Measurements from ENCODE around the gene SLC25A27. TPM values are rescaled to one million over a fixed set of nuclear protein-coding genes. Genes with fewer than 3 reads are reported as not detected.

SLC25A27 gene
- polyA plus RNA-seq, 3 donors, result 0.34 to 1.7 TPM; not detected in 1

- H3K4me3 Mint-ChIP-seq, result no peak overlapping the region
- Histone ChIP-seq H3K4me1 (ENCODE audit: control insufficient read depth in 1 of 2, insufficient read depth in 2 of 2, low read length in 2 of 2) (no peaks in the 10 kb centered on the region), H3K4me3 (replicated peaks in 1 of 3; ENCODE audit: low read depth in 2 of 3, low read length in 3 of 3) (no peak overlapping the region), H2AFZ (ENCODE audit: insufficient read depth, low read depth, low read length, poor library complexity, severe bottlenecking) (no peak overlapping the region), H3K27me3 (ENCODE audit: control insufficient read depth in 2 of 2, insufficient read depth in 2 of 2, low read length in 2 of 2) (no peaks in the 10 kb centered on the region), H3K79me2 (ENCODE audit: insufficient read depth, low read length) (no peaks in the 10 kb centered on the region), H3K4me2 (replicated peaks; ENCODE audit: extremely low read depth, low read length, poor library complexity, severe bottlenecking) (no peak overlapping the region), H4K20me1 (ENCODE audit: insufficient read depth, low read length) (no peaks in the 10 kb centered on the region), H3K9ac (ENCODE audit: insufficient read depth, low read length, poor library complexity, severe bottlenecking) (no peak overlapping the region), H3K9me3 (replicated peaks in 1 of 2; ENCODE audit: control insufficient read depth in 1 of 2, insufficient read depth in 1 of 2, low read length in 2 of 2) (peaks cover 6 to 16% of the 10 kb centered on the region in 2 donors), H3K27ac (ENCODE audit: low read depth in 1 of 2, low read length in 2 of 2) (no peak overlapping the region), H3K36me3 (replicated peaks in 1 of 2; ENCODE audit: control insufficient read depth in 1 of 2, insufficient read depth in 2 of 2, low read length in 2 of 2) (no peaks in the 10 kb centered on the region)
- TF ChIP-seq, protein P1, sequence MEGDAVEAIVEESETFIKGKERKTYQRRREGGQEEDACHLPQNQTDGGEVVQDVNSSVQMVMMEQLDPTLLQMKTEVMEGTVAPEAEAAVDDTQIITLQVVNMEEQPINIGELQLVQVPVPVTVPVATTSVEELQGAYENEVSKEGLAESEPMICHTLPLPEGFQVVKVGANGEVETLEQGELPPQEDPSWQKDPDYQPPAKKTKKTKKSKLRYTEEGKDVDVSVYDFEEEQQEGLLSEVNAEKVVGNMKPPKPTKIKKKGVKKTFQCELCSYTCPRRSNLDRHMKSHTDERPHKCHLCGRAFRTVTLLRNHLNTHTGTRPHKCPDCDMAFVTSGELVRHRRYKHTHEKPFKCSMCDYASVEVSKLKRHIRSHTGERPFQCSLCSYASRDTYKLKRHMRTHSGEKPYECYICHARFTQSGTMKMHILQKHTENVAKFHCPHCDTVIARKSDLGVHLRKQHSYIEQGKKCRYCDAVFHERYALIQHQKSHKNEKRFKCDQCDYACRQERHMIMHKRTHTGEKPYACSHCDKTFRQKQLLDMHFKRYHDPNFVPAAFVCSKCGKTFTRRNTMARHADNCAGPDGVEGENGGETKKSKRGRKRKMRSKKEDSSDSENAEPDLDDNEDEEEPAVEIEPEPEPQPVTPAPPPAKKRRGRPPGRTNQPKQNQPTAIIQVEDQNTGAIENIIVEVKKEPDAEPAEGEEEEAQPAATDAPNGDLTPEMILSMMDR (IDR thresholded peaks at IDR 0.05), result no peak
- WGBS (ENCODE audit: insufficient coverage), result no CpG with 5 or more reads among the region's 1 CpG
- no peak for DNase-seq
- peaks cover 0 to 19% (median 14%) of the 10 kb centered on the region in 7 donors for H3K9me3 Mint-ChIP-seq
- intact Hi-C loops (cut with micrococcal nuclease), result loop anchor here in 1 of 2 donors (5.0 kb wide), 1 partner anchor 371 kb away; no protein-coding TSS in a partner anchor
- H3K27ac Mint-ChIP-seq, result no peak overlapping the region
- H3K36me3 Mint-ChIP-seq, result no peaks in the 10 kb centered on the region
- H3K27me3 Mint-ChIP-seq (ENCODE audit: low read depth in 3 of 3), result peaks cover 0 to 3% (median 2%) of the 10 kb centered on the region in 3 donors
- H3K4me1 Mint-ChIP-seq, result no peaks in the 10 kb centered on the region
Observed at GRCh38 chr6:46690911-46691451, 38.2 kb downstream of the SLC25A27 start.

- Histone ChIP-seq H4K20me1 (ENCODE audit: insufficient read depth, low read length) (no peaks in the 10 kb centered on the region), H3K9me3 (replicated peaks in 1 of 2; ENCODE audit: control insufficient read depth in 1 of 2, insufficient read depth in 1 of 2, low read length in 2 of 2) (no peaks in the 10 kb centered on the region), H3K4me3 (replicated peaks in 1 of 3; ENCODE audit: low read depth in 2 of 3, low read length in 3 of 3) (no peak overlapping the region), H3K9ac (ENCODE audit: insufficient read depth, low read length, poor library complexity, severe bottlenecking) (no peak overlapping the region), H3K36me3 (replicated peaks in 1 of 2; ENCODE audit: control insufficient read depth in 1 of 2, insufficient read depth in 2 of 2, low read length in 2 of 2) (no peaks in the 10 kb centered on the region), H3K4me1 (ENCODE audit: control insufficient read depth in 1 of 2, insufficient read depth in 2 of 2, low read length in 2 of 2) (peaks cover 4% of the 10 kb centered on the region in 2 donors), H2AFZ (ENCODE audit: insufficient read depth, low read depth, low read length, poor library complexity, severe bottlenecking) (no peak overlapping the region), H3K4me2 (replicated peaks; ENCODE audit: extremely low read depth, low read length, poor library complexity, severe bottlenecking) (no peak overlapping the region), H3K27me3 (ENCODE audit: control insufficient read depth in 2 of 2, insufficient read depth in 2 of 2, low read length in 2 of 2) (peaks cover 2 to 13% of the 10 kb centered on the region in 2 donors), H3K79me2 (ENCODE audit: insufficient read depth, low read length) (no peaks in the 10 kb centered on the region), H3K27ac (ENCODE audit: low read depth in 1 of 2, low read length in 2 of 2) (no peak overlapping the region)
- no CpG with 5 or more reads among the region's 1 CpG for WGBS (ENCODE audit: insufficient coverage)
- intact Hi-C loops (cut with micrococcal nuclease), result no loop called here
- H3K4me3 Mint-ChIP-seq, result no peak overlapping the region
- peaks cover 4 to 10% of the 10 kb centered on the region in 2 donors for H3K36me3 Mint-ChIP-seq
- DNase-seq, result no peak
- peaks cover 0 to 10% (median 0%) of the 10 kb centered on the region in 3 donors for H3K27me3 Mint-ChIP-seq (ENCODE audit: low read depth in 3 of 3)
- no peak overlapping the region for H3K27ac Mint-ChIP-seq
- peaks cover 2% of the 10 kb centered on the region for H3K4me1 Mint-ChIP-seq
- TF ChIP-seq, protein P1 (IDR thresholded peaks at IDR 0.05), result no peak
- H3K9me3 Mint-ChIP-seq, result no peaks in the 10 kb centered on the region
Observed at GRCh38 chr6:46699970-46700369, 47.2 kb downstream of the SLC25A27 start.

Measured in CD14-positive monocyte (primary cell).